HG03520 (cell line): ENCODE measurements around the gene GZMM.
A peak's percentile ranks its signal among the peaks of the same experiment; 100 is the strongest.

Experiments
- ATAC-seq: cut with Tn5 transposase; IDR thresholded peaks from one replicate; pipeline ENCODE4 v1.9.1; 2021; ENCODE audit warnings: mild to moderate bottlenecking, moderate library complexity; ENCODE audit not compliant: unreplicated experiment

Gene GZMM

DNA sequence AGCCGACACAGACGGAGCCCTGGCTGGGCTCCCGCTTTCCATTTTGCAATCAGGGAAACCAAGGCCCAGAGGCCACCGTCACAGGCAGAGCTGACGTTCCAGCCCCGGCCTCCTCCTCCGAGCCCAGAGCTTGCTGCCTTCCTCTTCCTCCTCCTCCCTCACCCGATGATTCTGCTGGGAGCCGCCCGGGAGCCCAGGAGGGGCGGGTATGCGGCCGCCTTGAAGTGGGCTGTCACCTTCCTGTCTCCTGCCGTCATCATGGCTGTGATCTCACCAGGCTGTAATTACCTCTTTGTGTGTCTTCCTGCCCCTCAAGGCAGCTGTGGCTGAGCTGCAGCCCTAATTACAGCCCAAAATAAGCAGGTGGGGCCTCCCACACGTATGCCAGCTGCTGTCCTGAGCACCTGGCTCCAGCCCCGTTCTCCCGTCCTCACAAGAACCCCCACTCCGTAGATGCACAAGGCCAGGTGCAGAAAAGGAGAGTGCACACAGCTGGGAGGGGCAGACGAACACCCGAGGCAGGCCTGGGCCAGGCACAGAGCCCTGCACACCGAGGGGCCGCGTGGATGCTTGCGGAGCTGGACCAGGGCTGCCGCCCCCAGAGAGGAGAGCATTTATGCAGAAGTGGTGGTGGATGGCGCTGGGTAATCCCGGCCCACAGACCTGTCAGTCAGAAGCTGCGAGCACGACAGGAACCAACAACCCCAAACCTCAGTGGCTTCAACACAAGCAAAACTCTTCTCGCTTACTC is 32.6 kb upstream of the GZMM start:
- ATAC-seq, result no peak

DNA sequence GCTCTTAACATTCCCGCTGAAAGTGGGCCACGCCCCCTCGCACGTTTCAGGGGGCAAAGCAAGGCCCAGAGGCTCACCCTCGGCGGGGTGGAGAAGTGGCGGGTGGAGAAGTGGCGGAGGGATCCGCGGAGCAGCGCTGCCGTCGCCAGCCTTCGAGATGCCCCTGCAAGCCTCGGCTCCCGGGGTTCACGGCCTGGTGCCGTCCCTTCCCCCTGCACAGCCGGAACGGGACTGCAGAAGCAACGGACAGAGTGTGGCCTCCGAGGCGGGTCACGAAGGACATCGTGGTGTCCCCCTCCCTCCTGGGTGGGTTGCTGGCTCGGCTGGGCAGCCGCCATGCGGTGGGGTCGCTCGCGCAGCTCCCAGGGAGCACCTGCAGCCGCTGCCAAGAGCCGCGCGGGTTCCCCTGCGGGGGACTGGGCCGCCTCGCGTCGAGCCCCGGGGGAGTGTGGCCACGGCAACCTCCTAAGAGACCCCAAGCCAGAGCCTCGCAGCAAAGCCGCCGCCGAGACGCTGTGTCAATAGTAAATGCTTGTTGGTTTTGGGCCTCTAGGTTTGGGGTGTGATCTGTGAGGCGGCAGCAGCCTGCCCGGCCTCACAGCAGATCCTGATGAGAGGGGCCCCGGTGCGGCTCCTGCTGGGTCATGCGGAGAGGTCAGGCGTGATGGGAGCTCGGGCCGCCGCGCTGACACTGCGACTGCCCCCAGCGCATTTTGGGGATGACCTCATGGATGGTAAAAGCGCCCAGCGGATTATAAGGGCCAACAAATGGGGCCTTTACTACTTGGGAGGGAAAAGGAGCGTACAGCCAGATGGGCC is 31.1 kb upstream of the GZMM start:
- ATAC-seq, result no peak

DNA sequence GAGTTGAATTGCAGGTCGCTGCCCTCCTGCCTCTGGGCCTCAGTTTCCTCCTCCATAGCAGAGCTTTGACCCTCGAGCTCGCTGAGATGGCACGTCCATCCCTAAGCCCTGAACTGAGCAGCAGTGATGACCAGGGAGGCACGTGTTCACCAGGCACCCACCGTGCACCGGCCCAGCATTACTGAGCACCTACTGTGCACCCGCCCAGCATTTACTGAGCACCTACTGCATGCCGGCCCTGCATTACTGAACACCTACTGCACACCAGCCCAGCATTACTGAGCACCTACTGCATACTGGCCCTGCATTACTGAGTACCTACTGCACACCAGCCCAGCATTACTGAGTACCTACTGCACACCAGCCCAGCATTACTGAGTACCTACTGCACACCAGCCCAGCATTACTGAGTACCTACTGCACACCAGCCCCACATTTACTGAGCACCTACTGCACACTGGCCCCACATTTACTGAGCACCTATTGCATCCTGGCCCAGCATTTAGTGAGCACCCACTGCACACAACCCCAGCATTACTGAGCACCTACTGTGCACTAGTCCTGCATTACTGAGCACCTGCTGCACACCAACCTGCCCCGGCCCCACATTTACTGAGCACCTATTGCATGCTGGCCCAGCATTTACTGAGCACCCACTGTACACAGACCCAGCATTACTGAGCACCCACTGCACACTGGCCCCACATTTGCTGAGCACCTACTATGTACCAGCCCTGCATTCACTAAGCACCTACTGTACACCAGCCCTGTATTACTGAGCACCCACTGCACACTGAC is 30.3 kb upstream of the GZMM start:
- no peak for ATAC-seq

DNA sequence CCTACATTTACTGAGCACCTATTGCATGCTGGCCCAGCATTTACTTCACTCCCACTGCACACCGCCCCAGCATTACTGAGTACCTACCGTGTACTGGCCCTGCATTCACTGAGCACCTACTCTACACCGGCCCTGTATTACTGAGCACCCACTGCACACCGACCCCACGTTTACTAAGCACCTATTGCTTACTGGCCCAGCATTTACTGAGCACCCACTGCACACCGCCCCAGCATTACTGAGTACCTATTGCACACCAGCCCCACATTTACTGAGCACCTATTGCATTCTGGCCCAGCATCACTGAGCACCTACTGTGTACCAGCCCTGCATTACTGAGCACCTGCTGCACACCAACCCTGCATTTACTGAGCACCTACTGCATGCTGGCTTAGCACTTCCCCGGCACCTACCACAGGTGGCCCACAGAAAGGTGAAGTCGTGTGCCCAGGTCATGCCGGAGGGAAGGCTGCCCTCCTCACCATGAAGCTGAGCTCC is 29.6 kb upstream of the GZMM start:
- ATAC-seq, result no peak

DNA sequence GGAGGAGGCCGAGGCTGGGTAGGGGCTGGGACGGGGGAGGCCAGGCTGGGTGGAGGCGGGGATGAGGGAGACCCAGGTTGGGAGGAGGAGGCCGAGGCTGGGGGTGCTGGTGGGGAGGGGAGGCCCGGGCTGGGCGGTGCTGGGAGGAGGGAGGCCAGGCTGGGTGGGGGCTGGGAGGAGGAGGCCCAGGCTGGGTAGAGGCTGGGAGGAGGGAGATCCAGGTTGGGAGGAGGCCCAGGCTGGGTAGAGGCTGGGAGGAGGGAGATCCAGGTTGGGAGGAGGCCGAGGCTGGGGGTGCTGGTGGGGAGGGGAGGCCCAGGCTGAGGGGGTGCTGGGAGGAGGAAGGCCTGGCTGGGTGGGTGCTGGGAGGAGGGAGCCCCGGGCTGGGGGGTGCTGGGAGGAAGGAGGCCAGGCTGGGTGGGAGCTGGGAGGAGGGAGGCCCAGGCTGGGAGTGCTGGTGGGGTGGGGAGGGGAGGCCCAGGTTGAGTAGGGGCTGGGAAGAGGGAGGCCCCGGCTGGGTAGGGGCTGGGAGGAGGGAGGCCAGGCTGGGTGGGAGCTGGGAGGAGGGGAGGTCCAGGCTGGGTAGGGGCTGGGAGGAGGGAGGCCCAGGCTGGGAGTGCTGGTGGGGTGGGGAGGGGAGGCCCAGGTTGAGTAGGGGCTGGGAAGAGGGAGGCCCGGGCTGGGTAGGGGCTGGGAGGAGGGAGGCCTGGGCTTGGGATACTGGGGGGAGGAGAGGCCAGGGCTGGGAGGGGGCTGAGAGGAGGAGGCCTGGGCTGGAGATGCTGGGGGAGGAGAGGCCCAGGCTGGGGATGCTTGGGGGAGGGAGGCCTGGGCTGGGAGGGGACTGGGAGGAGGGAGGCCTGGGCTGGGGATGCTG is 25.9 kb upstream of the GZMM start:
- no peak for ATAC-seq

DNA sequence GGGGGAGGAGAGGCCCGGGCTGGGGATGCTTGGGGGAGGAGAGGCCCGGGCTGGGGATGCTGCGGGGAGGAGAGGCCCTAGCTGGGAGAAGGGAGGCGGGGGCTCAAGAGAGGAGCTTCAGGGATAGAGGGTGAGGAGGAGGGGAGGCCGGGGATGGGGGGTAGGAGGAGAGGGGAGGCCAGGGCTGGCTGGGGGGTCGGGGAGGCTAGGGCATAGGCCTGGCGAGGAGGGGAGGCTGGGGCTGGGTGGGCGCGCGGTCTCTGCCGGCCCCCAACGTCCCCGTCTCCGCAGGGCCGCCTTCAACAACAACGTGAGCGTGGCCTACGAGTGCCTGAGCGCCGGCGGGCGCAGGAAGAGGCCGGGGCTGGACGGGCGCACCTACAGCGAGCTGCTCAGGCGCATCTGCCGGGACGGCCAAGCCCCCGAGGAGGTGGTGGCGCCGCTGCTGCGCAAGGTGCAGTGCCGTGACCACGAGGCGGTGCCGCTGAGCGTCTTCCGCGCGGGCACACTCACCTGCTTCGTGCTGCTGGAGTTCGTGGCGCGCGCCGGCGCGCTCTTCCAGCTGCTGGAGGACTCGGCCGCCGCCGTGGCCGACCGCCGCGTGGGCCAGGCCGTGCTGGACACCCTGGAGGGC is 25.1 kb upstream of the GZMM start:
- ATAC-seq, result no peak

DNA sequence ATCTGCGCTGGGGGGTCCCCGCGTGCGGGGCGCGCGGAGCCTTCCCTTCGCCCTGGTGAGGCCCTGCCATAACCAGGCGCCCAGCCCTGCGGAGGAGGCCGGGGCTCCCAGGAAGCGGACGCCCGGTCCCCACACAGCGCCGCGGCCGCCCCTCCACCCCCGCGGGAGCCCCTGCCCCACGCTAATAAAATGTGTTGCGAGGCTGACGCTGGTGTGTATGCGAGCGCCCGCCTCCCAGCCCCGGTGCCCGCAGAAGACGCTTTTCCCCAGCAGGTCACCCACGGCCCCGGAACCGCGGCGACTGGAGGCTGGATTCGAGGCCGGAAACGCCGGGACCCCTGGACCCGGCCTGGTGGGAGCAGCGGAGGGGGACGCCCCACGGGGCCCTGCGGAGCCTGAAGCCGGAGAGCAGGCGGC is 24.4 kb upstream of the GZMM start:
- no peak for ATAC-seq

DNA sequence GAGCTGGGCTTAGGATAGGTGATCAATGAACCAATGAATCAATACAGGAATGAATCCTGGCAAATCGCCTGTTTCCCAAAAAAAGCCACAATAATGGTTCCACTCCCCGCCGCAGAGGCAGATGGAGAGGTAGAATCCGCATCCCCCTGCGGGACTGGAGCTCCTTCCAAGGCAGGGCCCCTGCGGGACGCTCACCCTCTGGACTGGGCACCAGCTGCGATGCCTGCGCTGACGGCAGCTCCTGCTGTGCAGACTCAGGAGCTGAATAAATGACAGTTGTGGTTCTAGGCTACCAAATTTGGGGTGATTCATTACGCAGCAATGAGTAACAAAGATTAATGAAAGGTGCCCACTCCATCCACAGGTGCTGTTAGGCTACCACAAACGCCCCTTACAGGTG is 21.1 kb upstream of the GZMM start:
- ATAC-seq, result no peak

DNA sequence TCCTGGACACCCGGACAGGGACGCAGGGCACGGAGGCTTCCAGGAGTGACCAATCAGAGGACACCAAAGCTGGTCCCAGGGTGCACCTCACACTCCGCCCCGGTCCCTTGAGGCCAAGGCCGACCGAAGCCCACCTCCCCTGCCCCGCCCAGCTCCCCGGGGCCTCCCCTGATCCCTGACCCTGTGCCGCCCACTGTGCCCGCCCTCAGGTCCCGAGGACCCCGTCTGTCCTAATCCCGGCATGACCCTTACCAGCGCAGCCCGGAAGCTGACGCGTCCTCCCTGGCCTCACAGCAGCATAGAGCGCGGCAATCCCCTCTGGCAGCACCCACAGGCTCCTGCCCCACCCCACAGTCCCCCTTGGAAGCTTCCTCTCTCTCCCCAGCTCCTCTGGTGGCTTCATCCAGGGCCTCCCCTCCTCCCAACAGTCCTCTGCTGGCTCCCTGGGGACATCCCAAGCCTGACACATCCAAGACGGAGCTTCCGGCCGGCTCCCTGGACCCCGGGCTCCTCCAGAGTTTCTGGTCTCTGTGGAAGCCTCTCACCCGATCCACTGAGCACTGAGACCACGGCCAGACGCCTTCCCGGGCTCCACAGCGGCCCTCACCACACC is 19.7 kb upstream of the GZMM start:
- ATAC-seq, result no peak

DNA sequence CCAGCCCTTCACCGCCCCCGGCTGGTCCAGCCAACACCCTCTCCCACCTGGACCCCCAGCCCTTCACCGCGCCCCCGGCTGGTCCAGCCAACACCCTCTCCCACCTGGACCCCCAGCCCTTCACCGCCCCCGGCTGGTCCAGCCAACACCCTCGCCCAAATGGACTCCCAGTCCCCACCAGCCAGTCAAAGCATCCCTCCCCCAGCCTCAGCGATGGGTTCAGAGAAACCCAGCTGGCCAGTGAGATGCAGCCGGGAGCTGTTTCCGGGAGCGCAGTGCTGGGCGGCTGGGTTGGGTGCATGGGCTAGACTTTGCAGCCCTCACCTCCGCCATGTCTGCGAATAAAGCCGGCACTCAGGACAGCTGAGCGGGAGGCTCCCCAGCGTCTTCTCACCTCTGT is 18.8 kb upstream of the GZMM start:
- ATAC-seq, result no peak

DNA sequence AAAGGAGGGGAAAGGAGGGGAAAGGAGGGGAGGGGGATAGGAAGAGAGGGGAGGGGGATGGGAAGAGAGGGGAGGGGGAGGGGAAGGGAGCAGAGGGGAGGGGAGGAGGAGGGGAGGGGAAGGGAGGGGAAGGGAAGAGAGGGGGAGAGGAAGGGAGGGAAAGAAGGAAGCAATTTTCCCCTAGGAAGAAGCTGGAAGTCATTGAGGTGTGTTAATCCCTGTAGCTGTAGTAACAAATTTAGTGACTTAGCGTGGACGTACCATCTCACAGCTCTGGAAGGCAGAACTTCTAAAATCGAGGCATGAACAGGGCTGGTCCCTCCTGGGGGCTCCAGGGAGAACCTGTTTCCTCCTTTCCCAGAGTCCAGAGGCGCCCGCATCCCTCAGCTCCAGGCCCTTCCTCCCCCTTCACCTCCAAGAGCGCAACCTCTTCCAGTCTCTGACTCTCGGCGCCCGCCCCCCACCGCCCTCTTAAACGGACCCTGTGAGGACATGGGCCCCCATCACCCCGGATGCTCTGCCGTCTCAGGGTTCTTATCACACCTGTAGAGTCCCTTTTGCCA is 17.9 kb upstream of the GZMM start:
- no peak for ATAC-seq

DNA sequence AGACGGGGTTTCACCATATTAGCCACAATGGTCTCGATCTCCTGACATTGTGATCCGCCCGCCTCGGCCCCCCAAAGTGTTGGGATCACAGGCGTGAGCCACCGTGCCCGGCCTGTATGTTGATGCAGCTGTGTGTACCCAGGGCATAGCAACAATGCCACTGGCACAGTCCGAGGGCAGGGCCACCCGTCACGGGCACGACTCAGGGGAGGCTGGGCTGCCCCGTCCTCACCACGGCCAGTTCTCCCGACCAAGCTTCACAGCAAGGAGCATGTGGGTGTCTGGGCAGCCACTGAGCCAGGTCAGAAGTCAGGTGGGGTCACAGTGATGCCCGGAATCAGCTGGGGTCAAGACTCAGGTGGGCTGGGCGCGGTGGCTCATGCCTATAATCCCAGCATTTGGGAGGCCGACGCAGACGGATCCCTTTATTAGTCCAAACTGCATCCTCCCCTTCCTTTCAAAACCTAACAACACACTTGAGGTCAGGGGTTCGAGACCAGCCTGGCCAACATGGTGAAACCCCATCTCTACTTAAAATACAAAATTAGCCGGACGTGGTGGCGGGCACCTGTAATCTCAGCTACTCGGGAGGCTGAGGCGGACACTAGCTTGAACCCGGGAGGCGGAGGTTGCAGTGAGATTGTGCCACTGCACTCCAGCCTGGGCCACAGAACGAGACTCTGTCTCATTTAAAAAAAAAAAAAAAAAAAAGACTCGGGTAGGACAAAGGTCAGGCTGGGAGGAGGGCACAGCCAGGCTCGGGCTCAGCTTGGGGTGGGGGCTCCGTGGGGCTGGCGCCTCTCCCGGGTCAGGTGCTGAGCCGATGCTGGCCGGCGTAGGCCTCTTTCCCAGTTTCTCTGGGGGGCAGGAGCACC is 13.5 kb upstream of the GZMM start:
- ATAC-seq, result no peak

DNA sequence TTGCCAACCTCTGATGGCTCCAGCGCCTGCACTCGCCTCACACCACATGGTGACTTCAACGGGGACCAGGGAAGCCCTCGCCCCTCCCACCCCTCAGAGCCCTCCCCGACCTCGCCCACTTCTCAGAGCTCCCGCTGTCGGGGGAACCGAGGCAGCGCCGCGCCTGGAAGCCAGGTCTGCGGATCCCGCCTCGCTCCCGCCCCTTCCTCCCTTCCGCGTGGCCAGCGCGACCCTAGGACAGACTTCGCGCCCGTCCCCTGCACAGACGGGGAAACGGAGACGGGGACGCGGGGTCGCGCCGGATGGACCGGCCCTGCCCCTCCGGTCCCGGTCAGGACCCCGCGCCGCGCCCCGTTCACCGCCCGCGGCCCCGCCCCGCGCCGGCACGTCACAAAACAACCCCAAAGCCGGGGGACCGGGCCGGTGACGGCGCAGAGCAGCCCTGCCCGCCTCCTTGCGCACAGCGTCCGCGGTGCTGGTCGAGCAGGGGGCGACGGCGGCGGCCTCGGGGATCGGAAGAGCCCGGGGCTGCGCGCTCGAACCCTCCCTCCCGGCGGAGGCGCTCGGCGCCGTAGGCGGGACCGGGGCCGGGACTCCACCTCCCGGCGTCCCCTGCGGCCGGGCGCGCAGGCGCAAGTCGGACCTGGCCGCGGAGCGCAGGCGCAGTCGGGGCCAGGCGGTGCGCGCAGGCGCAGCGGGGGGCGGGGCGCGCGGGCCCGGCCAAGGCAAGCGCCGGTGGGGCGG is 12.7 kb upstream of the GZMM start:
- ATAC-seq, result peak; percentile 68

DNA sequence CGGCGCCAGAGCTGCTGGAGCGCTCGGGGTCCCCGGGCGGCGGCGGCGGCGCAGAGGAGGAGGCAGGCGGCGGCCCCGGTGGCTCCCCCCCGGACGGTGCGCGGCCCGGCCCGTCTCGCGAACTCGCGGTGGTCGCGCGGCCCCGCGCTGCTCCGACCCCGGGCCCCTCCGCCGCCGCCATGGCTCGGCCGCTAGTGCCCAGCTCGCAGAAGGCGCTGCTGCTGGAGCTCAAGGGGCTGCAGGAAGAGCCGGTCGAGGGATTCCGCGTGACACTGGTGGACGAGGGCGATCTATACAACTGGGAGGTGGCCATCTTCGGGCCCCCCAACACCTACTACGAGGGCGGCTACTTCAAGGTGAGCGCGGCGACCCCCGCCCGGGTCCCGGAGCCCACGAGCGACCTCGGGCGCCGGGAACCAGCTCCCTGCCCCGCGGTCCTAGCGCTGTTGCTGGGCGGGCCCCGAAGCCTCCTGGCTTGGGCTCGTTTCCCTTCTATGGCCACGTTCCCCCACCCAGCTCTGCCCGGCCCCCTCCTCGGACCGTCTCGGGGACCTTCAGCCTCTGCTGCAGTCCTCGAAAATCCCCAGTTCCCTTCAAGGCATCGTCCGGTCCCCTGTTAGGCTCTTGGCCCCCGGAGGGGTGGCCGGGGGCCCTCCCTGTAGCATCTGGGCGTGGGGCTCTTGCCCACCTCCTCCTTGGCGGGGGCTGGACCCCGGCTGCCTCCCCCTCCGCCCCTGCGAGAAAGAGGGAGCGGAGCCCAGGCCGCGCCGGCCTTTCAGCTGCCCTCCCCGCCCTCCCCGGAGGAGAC is 11.9 kb upstream of the GZMM start, which contains the start of gene CDC34:
CDC34 (plus strand) TSS at position 8 of the 808 bp plus-strand sequence; CDS start at position 180, 172 bp downstream.
- ATAC-seq, result peak; percentile 4

DNA sequence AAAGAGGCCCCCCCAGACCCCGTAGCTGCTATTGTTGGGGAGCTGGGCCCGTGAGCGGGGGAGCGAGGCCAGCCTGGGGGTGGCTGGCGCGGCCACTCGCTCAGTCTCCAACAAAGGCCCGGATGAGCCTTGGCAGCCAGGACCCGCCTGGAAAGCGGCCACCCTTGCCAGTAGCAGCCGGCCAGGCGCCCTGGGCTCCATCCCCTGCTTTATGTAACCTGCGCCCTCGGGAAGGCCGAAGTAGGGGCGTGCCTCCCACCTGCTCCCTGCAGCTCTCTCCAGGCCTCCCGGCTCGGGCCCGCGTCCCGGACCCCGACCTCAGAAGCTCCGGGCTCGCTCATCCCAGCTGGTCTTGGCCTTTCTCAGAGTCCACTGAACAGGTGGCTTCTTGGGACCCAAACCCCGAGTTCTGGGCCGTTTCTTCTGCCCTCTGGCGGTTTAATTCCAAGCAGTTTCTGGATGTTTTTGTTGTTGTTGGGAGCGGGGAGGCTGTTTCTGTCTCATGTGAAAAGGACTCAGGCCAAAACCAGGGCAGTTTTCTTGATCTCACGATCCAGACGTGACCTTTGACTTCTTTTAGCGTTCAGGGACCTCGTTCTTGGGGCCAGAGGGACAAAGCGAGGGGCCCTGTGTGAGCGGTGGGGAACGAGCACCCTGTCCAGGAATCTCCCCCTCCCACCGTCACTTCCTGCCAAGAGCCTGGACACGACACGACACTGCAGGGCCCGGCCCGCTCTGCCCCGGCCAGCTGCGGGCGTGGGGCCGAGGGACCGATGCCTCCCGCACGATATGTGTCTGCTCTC is 11.1 kb upstream of the GZMM start:
- ATAC-seq, result no peak
